Measurements from ENCODE around the gene SLC6A6. TPM values are rescaled to one million over a fixed set of nuclear protein-coding genes. Genes with fewer than 3 reads are reported as not detected.
A peak's percentile ranks its signal among the peaks of the same experiment; 100 is the strongest.

SLC6A6 gene
- total RNA-seq, 1 donor from 2014 or later, result 46.3 TPM

GRCh38 chr3:14377044-14377837 lies 25.2 kb upstream of the SLC6A6 start:
- Mint-ChIP-seq H3K9me3 (ENCODE audit: unreplicated experiment) (no peaks in the 10 kb centered on the region), H3K27ac (ENCODE audit: unreplicated experiment) (peak overlapping the region; percentile 5), H3K4me1 (ENCODE audit: unreplicated experiment) (no peaks in the 10 kb centered on the region), H3K27me3 (ENCODE audit: unreplicated experiment) (peaks cover 12% of the 10 kb centered on the region), H3K36me3 (ENCODE audit: low read depth, unreplicated experiment) (no peaks in the 10 kb centered on the region), H3K4me3 (ENCODE audit: unreplicated experiment) (no peak overlapping the region)
- TF ChIP-seq CTCF (IDR thresholded peaks at IDR 0.05; ENCODE audit: unreplicated experiment), result no peak
- DNase-seq (ENCODE audit: low spot score), result no peak

GRCh38 chr3:14377838-14378169 lies 24.6 kb upstream of the SLC6A6 start:
- no peaks in the 10 kb centered on the region for H3K4me1 Mint-ChIP-seq (ENCODE audit: unreplicated experiment)
- no peaks in the 10 kb centered on the region for H3K9me3 Mint-ChIP-seq (ENCODE audit: unreplicated experiment)
- H3K36me3 Mint-ChIP-seq (ENCODE audit: low read depth, unreplicated experiment), result no peaks in the 10 kb centered on the region
- no peak for TF ChIP-seq CTCF (IDR thresholded peaks at IDR 0.05; ENCODE audit: unreplicated experiment)
- no peak overlapping the region for H3K27ac Mint-ChIP-seq (ENCODE audit: unreplicated experiment)
- no peak overlapping the region for H3K4me3 Mint-ChIP-seq (ENCODE audit: unreplicated experiment)
- H3K27me3 Mint-ChIP-seq (ENCODE audit: unreplicated experiment), result peaks cover 12% of the 10 kb centered on the region
- no peak for DNase-seq (ENCODE audit: low spot score)

- no peak for DNase-seq (ENCODE audit: low spot score)
- no peak for TF ChIP-seq CTCF (IDR thresholded peaks at IDR 0.05; ENCODE audit: unreplicated experiment)
- H3K27ac Mint-ChIP-seq (ENCODE audit: unreplicated experiment), result no peak overlapping the region
- H3K4me1 Mint-ChIP-seq (ENCODE audit: unreplicated experiment), result no peaks in the 10 kb centered on the region
- no peaks in the 10 kb centered on the region for H3K36me3 Mint-ChIP-seq (ENCODE audit: low read depth, unreplicated experiment)
- H3K27me3 Mint-ChIP-seq (ENCODE audit: unreplicated experiment), result peaks cover 12% of the 10 kb centered on the region
- no peak overlapping the region for H3K4me3 Mint-ChIP-seq (ENCODE audit: unreplicated experiment)
- no peaks in the 10 kb centered on the region for H3K9me3 Mint-ChIP-seq (ENCODE audit: unreplicated experiment)
Measured at GRCh38 chr3:14378415-14378814, 24.0 kb upstream of the SLC6A6 start.

- DNase-seq (ENCODE audit: low spot score), result no peak
- no peak overlapping the region for H3K4me3 Mint-ChIP-seq (ENCODE audit: unreplicated experiment)
- TF ChIP-seq CTCF (IDR thresholded peaks at IDR 0.05; ENCODE audit: unreplicated experiment), result no peak
- peaks cover 12% of the 10 kb centered on the region for H3K27me3 Mint-ChIP-seq (ENCODE audit: unreplicated experiment)
- H3K27ac Mint-ChIP-seq (ENCODE audit: unreplicated experiment), result no peak overlapping the region
- H3K9me3 Mint-ChIP-seq (ENCODE audit: unreplicated experiment), result no peaks in the 10 kb centered on the region
- no peaks in the 10 kb centered on the region for H3K36me3 Mint-ChIP-seq (ENCODE audit: low read depth, unreplicated experiment)
- H3K4me1 Mint-ChIP-seq (ENCODE audit: unreplicated experiment), result no peaks in the 10 kb centered on the region
Measured at GRCh38 chr3:14379843-14380242, 22.6 kb upstream of the SLC6A6 start.

GRCh38 chr3:14386254-14386653 lies 16.2 kb upstream of the SLC6A6 start:
- Mint-ChIP-seq H3K4me3 (ENCODE audit: unreplicated experiment) (no peak overlapping the region), H3K9me3 (ENCODE audit: unreplicated experiment) (no peaks in the 10 kb centered on the region), H3K4me1 (ENCODE audit: unreplicated experiment) (peaks cover 2% of the 10 kb centered on the region), H3K36me3 (ENCODE audit: low read depth, unreplicated experiment) (no peaks in the 10 kb centered on the region), H3K27ac (ENCODE audit: unreplicated experiment) (no peak overlapping the region), H3K27me3 (ENCODE audit: unreplicated experiment) (peaks cover 9% of the 10 kb centered on the region)
- no peak for TF ChIP-seq CTCF (IDR thresholded peaks at IDR 0.05; ENCODE audit: unreplicated experiment)
- DNase-seq (ENCODE audit: low spot score), result no peak
